Measurements from ENCODE around the gene GRSF1. TPM values are rescaled to one million over a fixed set of nuclear protein-coding genes. Genes with fewer than 3 reads are reported as not detected.

The GRSF1 gene
- total RNA-seq, 1 donor: 79.3 TPM

DNA sequence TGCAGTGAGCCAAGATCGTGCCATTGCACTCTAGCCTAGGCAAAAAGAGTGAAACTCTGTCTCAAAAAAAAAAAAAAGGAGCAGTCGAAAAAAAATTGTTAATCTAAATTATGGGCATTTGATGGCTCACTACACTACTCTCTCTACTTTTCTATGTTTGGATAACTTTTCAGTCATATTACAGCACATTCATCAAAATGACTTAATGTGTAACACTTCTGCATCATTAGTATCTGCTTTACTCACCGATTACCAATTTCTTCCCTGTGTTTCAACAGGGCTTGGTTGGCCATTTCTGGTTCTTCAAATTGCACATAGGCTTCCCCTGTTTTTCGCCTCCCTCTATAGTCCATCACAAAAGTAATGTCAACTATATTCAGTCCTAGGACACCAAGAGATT is 8.4 kb downstream of the GRSF1 start:
- Histone ChIP-seq H3K79me2 (ENCODE audit: insufficient read depth, low read length) (peaks cover 53% of the 10 kb centered on the region), H3K36me3 (ENCODE audit: insufficient read depth, low read length) (peaks cover 79% of the 10 kb centered on the region)
- TF ChIP-seq, protein P1, sequence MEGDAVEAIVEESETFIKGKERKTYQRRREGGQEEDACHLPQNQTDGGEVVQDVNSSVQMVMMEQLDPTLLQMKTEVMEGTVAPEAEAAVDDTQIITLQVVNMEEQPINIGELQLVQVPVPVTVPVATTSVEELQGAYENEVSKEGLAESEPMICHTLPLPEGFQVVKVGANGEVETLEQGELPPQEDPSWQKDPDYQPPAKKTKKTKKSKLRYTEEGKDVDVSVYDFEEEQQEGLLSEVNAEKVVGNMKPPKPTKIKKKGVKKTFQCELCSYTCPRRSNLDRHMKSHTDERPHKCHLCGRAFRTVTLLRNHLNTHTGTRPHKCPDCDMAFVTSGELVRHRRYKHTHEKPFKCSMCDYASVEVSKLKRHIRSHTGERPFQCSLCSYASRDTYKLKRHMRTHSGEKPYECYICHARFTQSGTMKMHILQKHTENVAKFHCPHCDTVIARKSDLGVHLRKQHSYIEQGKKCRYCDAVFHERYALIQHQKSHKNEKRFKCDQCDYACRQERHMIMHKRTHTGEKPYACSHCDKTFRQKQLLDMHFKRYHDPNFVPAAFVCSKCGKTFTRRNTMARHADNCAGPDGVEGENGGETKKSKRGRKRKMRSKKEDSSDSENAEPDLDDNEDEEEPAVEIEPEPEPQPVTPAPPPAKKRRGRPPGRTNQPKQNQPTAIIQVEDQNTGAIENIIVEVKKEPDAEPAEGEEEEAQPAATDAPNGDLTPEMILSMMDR (IDR thresholded peaks at IDR 0.05; ENCODE audit: extremely low read depth, low read depth, low read length): no peak

DNA sequence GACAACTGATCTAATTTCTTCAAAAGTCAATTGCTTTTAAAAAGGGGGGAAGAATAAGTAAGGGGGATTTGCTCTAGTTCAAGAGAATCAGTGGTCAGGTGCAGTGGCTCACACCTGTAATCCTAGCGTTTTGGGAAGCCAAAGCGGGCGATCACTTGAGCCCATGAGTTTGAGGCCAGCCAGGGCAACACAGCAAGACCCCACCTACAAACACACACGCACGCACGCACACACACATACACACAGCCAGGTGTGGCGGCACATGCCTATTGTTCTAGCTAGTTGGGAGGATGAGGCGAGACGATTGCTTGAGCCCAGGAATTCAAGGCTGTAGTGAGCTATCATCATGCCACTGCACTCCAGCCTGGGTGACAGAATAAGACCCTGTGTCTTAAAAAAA is 9.6 kb downstream of the GRSF1 start:
- no peak overlapping the region for H3K27ac ChIP-seq (ENCODE audit: low read depth, low read length)
- peaks cover 41% of the 10 kb centered on the region for H3K79me2 ChIP-seq (ENCODE audit: insufficient read depth, low read length)
- peaks cover 7% of the 10 kb centered on the region for H3K4me1 ChIP-seq (ENCODE audit: insufficient read depth, low read length)
- no peak overlapping the region for H2AFZ ChIP-seq (ENCODE audit: low read length)
- H3K36me3 ChIP-seq (ENCODE audit: insufficient read depth, low read length): peaks cover 85% of the 10 kb centered on the region
- no peak overlapping the region for H3K4me2 ChIP-seq (ENCODE audit: insufficient read depth, low read length)
- no peak overlapping the region for H3K4me3 ChIP-seq (ENCODE audit: insufficient read depth, low read length)
- no peaks in the 10 kb centered on the region for H3K9me3 ChIP-seq (ENCODE audit: low read depth, low read length)
- H3K27me3 ChIP-seq (ENCODE audit: insufficient read depth, low read length): no peaks in the 10 kb centered on the region
- peaks cover 21% of the 10 kb centered on the region for H4K20me1 ChIP-seq (ENCODE audit: insufficient read depth, low read length)
- TF ChIP-seq, protein P1 (IDR thresholded peaks at IDR 0.05; ENCODE audit: extremely low read depth, low read depth, low read length): no peak
- no peak for DNase-seq (ENCODE audit: insufficient read length, low spot score, missing footprints)

More for the DNA sequence above, 8.4 kb downstream of the GRSF1 start:
- H2AFZ ChIP-seq (ENCODE audit: low read length): no peak overlapping the region
- no peak for DNase-seq (ENCODE audit: insufficient read length, low spot score, missing footprints)
- H3K4me3 ChIP-seq (ENCODE audit: insufficient read depth, low read length): no peak overlapping the region
- H3K9me3 ChIP-seq (ENCODE audit: low read depth, low read length): no peaks in the 10 kb centered on the region
- H3K27me3 ChIP-seq (ENCODE audit: insufficient read depth, low read length): no peaks in the 10 kb centered on the region
- H3K27ac ChIP-seq (ENCODE audit: low read depth, low read length): no peak overlapping the region
- peaks cover 26% of the 10 kb centered on the region for H4K20me1 ChIP-seq (ENCODE audit: insufficient read depth, low read length)
- H3K4me2 ChIP-seq (ENCODE audit: insufficient read depth, low read length): no peak overlapping the region
- peaks cover 7% of the 10 kb centered on the region for H3K4me1 ChIP-seq (ENCODE audit: insufficient read depth, low read length)

DNA sequence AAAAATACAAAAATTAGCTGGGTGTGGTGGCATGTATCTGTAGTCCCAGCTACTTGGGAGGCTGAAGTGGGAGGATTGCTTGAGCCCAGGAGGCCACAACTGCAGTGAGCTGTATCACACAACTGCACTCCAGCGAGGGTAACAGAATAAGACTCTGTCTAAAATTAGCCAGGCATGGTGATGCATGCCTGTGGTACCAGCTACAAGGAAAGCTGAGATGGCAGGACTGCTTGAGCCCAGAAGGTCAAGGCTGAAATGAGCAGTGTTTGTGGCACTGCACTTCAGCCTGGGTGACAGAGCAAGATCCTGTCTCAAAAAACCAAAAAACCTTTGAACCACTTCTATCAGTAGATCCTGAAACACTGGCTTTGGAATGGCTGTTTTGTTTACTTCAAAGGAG is 10.2 kb downstream of the GRSF1 start:
- no peak for DNase-seq (ENCODE audit: insufficient read length, low spot score, missing footprints)
- Histone ChIP-seq H3K4me1 (ENCODE audit: insufficient read depth, low read length) (peaks cover 7% of the 10 kb centered on the region), H3K27ac (ENCODE audit: low read depth, low read length) (no peak overlapping the region), H3K4me3 (ENCODE audit: insufficient read depth, low read length) (no peak overlapping the region), H3K9me3 (ENCODE audit: low read depth, low read length) (no peaks in the 10 kb centered on the region), H4K20me1 (ENCODE audit: insufficient read depth, low read length) (peaks cover 18% of the 10 kb centered on the region), H2AFZ (ENCODE audit: low read length) (no peak overlapping the region), H3K79me2 (ENCODE audit: insufficient read depth, low read length) (peaks cover 35% of the 10 kb centered on the region), H3K4me2 (ENCODE audit: insufficient read depth, low read length) (no peak overlapping the region), H3K36me3 (ENCODE audit: insufficient read depth, low read length) (peaks cover 90% of the 10 kb centered on the region), H3K27me3 (ENCODE audit: insufficient read depth, low read length) (no peaks in the 10 kb centered on the region)
- TF ChIP-seq, protein P1 (IDR thresholded peaks at IDR 0.05; ENCODE audit: extremely low read depth, low read depth, low read length): no peak

DNA sequence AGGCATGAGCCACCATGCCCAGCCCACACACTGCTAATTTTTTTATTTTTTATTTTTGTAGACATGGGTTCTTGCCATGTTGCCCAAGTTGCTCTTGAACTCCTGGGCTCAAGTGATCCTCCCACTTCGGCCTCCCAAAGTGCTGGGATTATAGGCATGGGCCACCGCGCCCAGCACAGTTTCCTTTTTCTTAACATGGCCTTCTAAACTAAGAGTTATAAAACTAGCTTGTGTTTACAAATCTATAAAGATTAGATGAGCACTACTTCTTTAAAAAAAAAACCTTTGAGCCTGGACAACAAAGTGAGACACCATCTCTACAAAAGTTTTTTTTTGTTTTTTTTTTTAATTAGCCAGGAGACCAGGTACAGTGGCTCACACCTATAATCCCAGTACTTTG is 10.7 kb downstream of the GRSF1 start:
- no peak overlapping the region for H3K4me3 ChIP-seq (ENCODE audit: insufficient read depth, low read length)
- no peak overlapping the region for H3K4me2 ChIP-seq (ENCODE audit: insufficient read depth, low read length)
- no peaks in the 10 kb centered on the region for H3K9me3 ChIP-seq (ENCODE audit: low read depth, low read length)
- H3K4me1 ChIP-seq (ENCODE audit: insufficient read depth, low read length): peaks cover 7% of the 10 kb centered on the region
- no peak overlapping the region for H2AFZ ChIP-seq (ENCODE audit: low read length)
- peaks cover 18% of the 10 kb centered on the region for H4K20me1 ChIP-seq (ENCODE audit: insufficient read depth, low read length)
- no peak overlapping the region for H3K27ac ChIP-seq (ENCODE audit: low read depth, low read length)
- TF ChIP-seq, protein P1 (IDR thresholded peaks at IDR 0.05; ENCODE audit: extremely low read depth, low read depth, low read length): no peak
- H3K36me3 ChIP-seq (ENCODE audit: insufficient read depth, low read length): peaks cover 91% of the 10 kb centered on the region
- no peaks in the 10 kb centered on the region for H3K27me3 ChIP-seq (ENCODE audit: insufficient read depth, low read length)
- H3K79me2 ChIP-seq (ENCODE audit: insufficient read depth, low read length): peaks cover 31% of the 10 kb centered on the region
- DNase-seq (ENCODE audit: insufficient read length, low spot score, missing footprints): no peak
